GM23338 (cell line): ENCODE measurements around the gene FAM20A. TPM values are rescaled to one million over a fixed set of nuclear protein-coding genes. Genes with fewer than 3 reads are reported as not detected.

ENCODE experiments used
- ATAC-seq: fragments of 200-7000 bp; cut with Tn5 transposase; 3 replicates; pipeline ENCODE4 v1.9.1; 2020
- DNase-seq: peaks from one replicate; pipeline ENCODE4 v3.0.0-alpha.2; 2015; ENCODE audit warnings: low spot score
- H2AFZ ChIP-seq: fragments of 200-600 bp; sonication (generic); 2 replicates; pipeline ENCODE4 v1.8.0; 2016; ENCODE audit warnings: antibody characterized with exemption, mild to moderate bottlenecking, moderate library complexity
- H3F3A ChIP-seq: fragments of 200-600 bp; sonication (generic); replicated peaks from 2 replicates; pipeline ENCODE4 v1.8.0; 2017; ENCODE audit warnings: antibody characterized with exemption, mixed run types, low read depth
- H3K27ac ChIP-seq: fragments of 200-600 bp; sonication (generic); 2 replicates; pipeline ENCODE4 v1.6.1; 2016; ENCODE audit warnings: low read depth
- H3K27me3 ChIP-seq: fragments of 200-600 bp; sonication (generic); 2 replicates; pipeline ENCODE4 v1.8.0; 2016; ENCODE audit warnings: mild to moderate bottlenecking, mixed run types, moderate library complexity; ENCODE audit not compliant: insufficient read depth
- H3K36me3 ChIP-seq: fragments of 200-600 bp; sonication (generic); 2 replicates; pipeline ENCODE4 v1.8.0; 2016; ENCODE audit warnings: mild to moderate bottlenecking; ENCODE audit not compliant: insufficient read depth
- H3K4me1 ChIP-seq: fragments of 200-600 bp; sonication (generic); 2 replicates; pipeline ENCODE4 v1.8.0; 2016; ENCODE audit warnings: mild to moderate bottlenecking, moderate library complexity; ENCODE audit not compliant: insufficient read depth
- H3K4me2 ChIP-seq: fragments of 200-600 bp; sonication (generic); 2 replicates; pipeline ENCODE4 v1.7.1; 2017; ENCODE audit warnings: mixed run types
- H3K4me3 ChIP-seq: fragments of 200-600 bp; sonication (generic); 2 replicates; pipeline ENCODE4 v1.6.1; 2016; ENCODE audit warnings: mixed run types
- H3K79me2 ChIP-seq: fragments of 200-600 bp; sonication (generic); replicated peaks from 2 replicates; pipeline ENCODE4 v1.8.0; 2017; ENCODE audit warnings: mild to moderate bottlenecking; ENCODE audit not compliant: insufficient read depth
- H3K9me2 ChIP-seq: fragments of 200-600 bp; sonication (generic); 2 replicates; pipeline ENCODE4 v1.8.0; 2017; ENCODE audit not compliant: insufficient read depth
- H4K20me1 ChIP-seq: fragments of 200-600 bp; sonication (generic); replicated peaks from 2 replicates; pipeline ENCODE4 v1.8.0; 2017; ENCODE audit warnings: mild to moderate bottlenecking; ENCODE audit not compliant: insufficient read depth
- H3K27ac Mint-ChIP-seq: 2 replicates; pipeline ENCODE4 v1.8.0; 2020; ENCODE audit warnings: inconsistent platforms, mild to moderate bottlenecking, moderate library complexity, mixed read lengths
- H3K27me3 Mint-ChIP-seq: 3 replicates; pipeline ENCODE4 v1.8.0; 2022; ENCODE audit warnings: low read depth, mild to moderate bottlenecking, moderate library complexity, mixed read lengths, inconsistent platforms; ENCODE audit not compliant: insufficient read depth, poor library complexity
- H3K36me3 Mint-ChIP-seq: 3 replicates; pipeline ENCODE4 v1.8.0; 2021; ENCODE audit warnings: low read depth, mild to moderate bottlenecking, inconsistent platforms, moderate library complexity, mixed read lengths
- H3K4me1 Mint-ChIP-seq: 3 replicates; pipeline ENCODE4 v1.8.0; 2020; ENCODE audit warnings: mild to moderate bottlenecking, inconsistent platforms, mixed read lengths
- H3K4me3 Mint-ChIP-seq: 3 replicates; pipeline ENCODE4 v1.8.0; 2021; ENCODE audit warnings: moderate library complexity, mild to moderate bottlenecking, inconsistent platforms, mixed read lengths
- H3K9me3 Mint-ChIP-seq: 3 replicates; pipeline ENCODE4 v1.8.0; 2020; ENCODE audit warnings: moderate library complexity, mild to moderate bottlenecking, inconsistent platforms, mixed read lengths
- CREB1 ChIP-seq: fragments of 250-450 bp; sonication (Bioruptor Pico); IDR thresholded peaks from 2 replicates; pipeline ENCODE4 v1.5.0; 2020; ENCODE audit warnings: low read depth, mild to moderate bottlenecking, moderate library complexity
- CTCF ChIP-seq, 2 experiments: fragments of 200-600 bp in 1 of 2; sonication (generic) in 1 of 2; conservative IDR thresholded peaks; 2 replicates each; pipeline versions ENCODE4 v1.5.1 to v1.6.1; 2016 to 2017; ENCODE audit warnings: antibody characterized with exemption in 2 of 2, low read depth in 2 of 2, mild to moderate bottlenecking in 2 of 2, moderate library complexity in 1 of 2
- ETS1 ChIP-seq: IDR thresholded peaks from 2 replicates; pipeline ENCODE4 v1.6.1; 2016; ENCODE audit warnings: antibody characterized with exemption
- EZH2 ChIP-seq: fragments of 200-600 bp; sonication (generic); IDR thresholded peaks from one replicate; pipeline ENCODE4 v1.8.0; 2017; ENCODE audit warnings: antibody characterized with exemption, mild to moderate bottlenecking, low read depth; ENCODE audit not compliant: unreplicated experiment
- EZH2phosphoT487 ChIP-seq: fragments of 200-600 bp; sonication (generic); IDR thresholded peaks from one replicate; pipeline ENCODE4 v1.8.1; 2018; ENCODE audit warnings: antibody characterized with exemption; ENCODE audit not compliant: unreplicated experiment
- JUNB ChIP-seq: IDR thresholded peaks from one replicate; pipeline ENCODE4 v1.6.1; 2016; ENCODE audit warnings: antibody characterized with exemption; ENCODE audit not compliant: unreplicated experiment
- NANOG ChIP-seq: IDR thresholded peaks from 2 replicates; pipeline ENCODE4 v1.6.1; 2016; ENCODE audit warnings: antibody characterized with exemption, borderline replicate concordance
- POLR2AphosphoS5 ChIP-seq: IDR thresholded peaks from 2 replicates; pipeline ENCODE4 v1.6.1; 2016; ENCODE audit warnings: antibody characterized with exemption, low read depth
- REST ChIP-seq: IDR thresholded peaks from one replicate; pipeline ENCODE4 v1.6.1; 2018; ENCODE audit warnings: antibody characterized with exemption; ENCODE audit not compliant: unreplicated experiment
- STAT1 ChIP-seq: IDR thresholded peaks from one replicate; pipeline ENCODE4 v1.6.1; 2016; ENCODE audit warnings: antibody characterized with exemption; ENCODE audit not compliant: unreplicated experiment
- ZNF114 ChIP-seq: fragments of 250-450 bp; sonication (Bioruptor Pico); IDR thresholded peaks from 2 replicates; pipeline ENCODE4 v1.5.0; 2020; ENCODE audit warnings: mild to moderate bottlenecking, moderate library complexity
- ZNF331 ChIP-seq: fragments of 250-450 bp; sonication (Bioruptor Pico); IDR thresholded peaks from 2 replicates; pipeline ENCODE4 v1.5.0; 2020; ENCODE audit warnings: low read depth, mild to moderate bottlenecking, moderate library complexity
- ZNF462 ChIP-seq: fragments of 250-450 bp; sonication (Bioruptor Pico); IDR thresholded peaks from 2 replicates; pipeline ENCODE4 v1.5.0; 2020; ENCODE audit warnings: mild to moderate bottlenecking, moderate library complexity
- polyA plus RNA-seq: library from polyadenylated mRNA; unstranded; fragments of >200 nt; fragmentation: Nextera tagmentation; extraction: Ambion mirVana; gene quantifications from 2 replicates; pipeline ENCODE4 v1.2.1, GENCODE V29; 2016
- total RNA-seq: library from RNA; depleted of rRNA; stranded (reverse); fragments of >200 nt; shearing (Covaris generic); gene quantifications from 2 replicates; pipeline ENCODE4 v1.2.3, GENCODE V29; 2014

FAM20A gene
- total and polyA plus RNA-seq, 2 experiments from 2014 or later: 1.3 to 1.6 TPM

DNA sequence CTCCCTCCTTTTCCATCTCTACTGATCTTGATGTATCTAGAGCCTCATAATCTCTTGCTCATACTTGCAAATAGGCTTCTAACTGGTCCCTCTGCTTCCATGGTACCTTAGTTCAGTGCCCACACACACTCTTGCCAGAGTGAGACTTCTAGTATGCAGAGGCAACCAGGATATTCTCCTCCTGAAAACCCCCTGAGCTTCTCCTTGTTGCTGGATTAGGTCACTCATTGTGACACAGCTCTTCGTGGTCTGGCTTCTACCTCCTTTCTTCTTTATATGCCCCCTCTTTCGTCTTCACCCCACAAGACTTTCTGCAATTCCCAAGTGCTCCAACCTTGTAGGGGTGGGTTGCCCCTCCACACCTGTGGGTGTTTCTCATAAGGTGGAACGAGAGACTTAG lies 2.5 kb upstream of the FAM20A start:
- Histone ChIP-seq H3K4me3 (no peak overlapping the region), H3K27ac (peak overlapping the region; percentile 90; the same call in 1 of the 2 replicates), H3K4me1 (peaks cover 38% of the 10 kb centered on the region), H3K9me2 (peaks cover 11% of the 10 kb centered on the region; the same call in 1 of the 2 replicates), H2AFZ (no peak overlapping the region), H3K27me3 (peaks cover 39% of the 10 kb centered on the region), H3F3A (0 out of 2 replicates have a peak, but pooled peaks cover 2% of the 10 kb centered on the region), H3K4me2 (peak overlapping the region; percentile 62), H4K20me1 (no peaks in the 10 kb centered on the region), H3K79me2 (no peaks in the 10 kb centered on the region; the same call in 1 of the 2 replicates), H3K36me3 (no peaks in the 10 kb centered on the region)
- ATAC-seq: no peak
- no peak overlapping the region for H3K27ac Mint-ChIP-seq
- DNase-seq: no peak
- peaks cover 27% of the 10 kb centered on the region for H3K27me3 Mint-ChIP-seq
- no peak overlapping the region; the same call in 2 of the 3 replicates for H3K4me3 Mint-ChIP-seq
- peaks cover 25% of the 10 kb centered on the region for H3K4me1 Mint-ChIP-seq
- no peak for TF ChIP-seq ZNF114 (CRISPR knock-in tag)
- TF ChIP-seq NANOG: no peak
- no peak for TF ChIP-seq EZH2phosphoT487
- no peak for TF ChIP-seq CTCF (conservative IDR thresholded peaks at IDR 0.05; ENCODE audit: low read depth in 2 of 2)
- TF ChIP-seq EZH2: no peak
- TF ChIP-seq POLR2AphosphoS5: no peak
- TF ChIP-seq CREB1 (CRISPR knock-in tag): no peak
- no peak for TF ChIP-seq ETS1
- TF ChIP-seq REST: no peak
- no peak for TF ChIP-seq ZNF462 (CRISPR knock-in tag)
- no peak for TF ChIP-seq STAT1
- TF ChIP-seq JUNB: no peak
- no peak for TF ChIP-seq ZNF331 (CRISPR knock-in tag)
- H3K36me3 Mint-ChIP-seq: peaks cover 6% of the 10 kb centered on the region; the same call in 2 of the 3 replicates
- peaks cover 10% of the 10 kb centered on the region for H3K9me3 Mint-ChIP-seq
